Measurements from ENCODE around the gene ST7L. TPM values are rescaled to one million over a fixed set of nuclear protein-coding genes. Genes with fewer than 3 reads are reported as not detected.
A peak's percentile ranks its signal among the peaks of the same experiment; 100 is the strongest.

Gene ST7L
- total and polyA plus RNA-seq, 12 donors: 9.2 to 22.2 (median 13.9) TPM

DNA sequence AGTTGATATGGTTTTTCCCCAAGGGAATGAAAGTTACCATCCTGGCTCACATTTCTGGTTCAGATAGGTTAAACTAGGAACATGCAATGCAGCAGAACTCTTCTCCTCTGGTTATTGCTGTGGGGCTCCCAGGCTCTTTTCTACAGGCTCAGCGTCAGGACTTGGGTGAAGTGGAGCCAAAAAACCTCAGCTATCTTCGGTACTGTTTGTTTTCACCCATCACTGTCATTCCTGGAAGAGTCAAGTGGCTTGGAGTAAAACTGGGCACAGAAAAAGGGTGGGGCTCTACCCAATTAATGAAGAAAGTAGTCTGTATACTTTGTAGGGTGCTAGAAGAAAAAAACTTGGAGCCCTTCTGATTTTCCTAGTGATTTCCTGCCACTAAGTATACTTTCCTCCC lies 100.8 kb downstream of the ST7L start:
- peaks cover 0 to 53% (median 8%) of the 10 kb centered on the region in 9 donors for H3K4me1 ChIP-seq
- no peaks in the 10 kb centered on the region for H3K27me3 ChIP-seq
- no peak overlapping the region for H3K4me3 ChIP-seq
- no peaks in the 10 kb centered on the region for H3K9me3 ChIP-seq
- ATAC-seq (peak in 7 of 8 donors; percentile 24 to 83 (median 56)), DNase-seq (peak in 1 of 2 donors; percentile 33)
- peaks cover 0 to 17% (median 0%) of the 10 kb centered on the region in 9 donors for H3K36me3 ChIP-seq
- 43 to 62% methylated on average over 2 of the region's 2 CpGs for WGBS, 2 donors
- intact Hi-C loops (cut with DNase I): no loop called here
- TF ChIP-seq, protein P1, sequence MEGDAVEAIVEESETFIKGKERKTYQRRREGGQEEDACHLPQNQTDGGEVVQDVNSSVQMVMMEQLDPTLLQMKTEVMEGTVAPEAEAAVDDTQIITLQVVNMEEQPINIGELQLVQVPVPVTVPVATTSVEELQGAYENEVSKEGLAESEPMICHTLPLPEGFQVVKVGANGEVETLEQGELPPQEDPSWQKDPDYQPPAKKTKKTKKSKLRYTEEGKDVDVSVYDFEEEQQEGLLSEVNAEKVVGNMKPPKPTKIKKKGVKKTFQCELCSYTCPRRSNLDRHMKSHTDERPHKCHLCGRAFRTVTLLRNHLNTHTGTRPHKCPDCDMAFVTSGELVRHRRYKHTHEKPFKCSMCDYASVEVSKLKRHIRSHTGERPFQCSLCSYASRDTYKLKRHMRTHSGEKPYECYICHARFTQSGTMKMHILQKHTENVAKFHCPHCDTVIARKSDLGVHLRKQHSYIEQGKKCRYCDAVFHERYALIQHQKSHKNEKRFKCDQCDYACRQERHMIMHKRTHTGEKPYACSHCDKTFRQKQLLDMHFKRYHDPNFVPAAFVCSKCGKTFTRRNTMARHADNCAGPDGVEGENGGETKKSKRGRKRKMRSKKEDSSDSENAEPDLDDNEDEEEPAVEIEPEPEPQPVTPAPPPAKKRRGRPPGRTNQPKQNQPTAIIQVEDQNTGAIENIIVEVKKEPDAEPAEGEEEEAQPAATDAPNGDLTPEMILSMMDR (IDR thresholded peaks at IDR 0.05): no peak
- peak overlapping the region in 6 of 10 donors; percentile 44 to 68 (median 56) for H3K27ac ChIP-seq

DNA sequence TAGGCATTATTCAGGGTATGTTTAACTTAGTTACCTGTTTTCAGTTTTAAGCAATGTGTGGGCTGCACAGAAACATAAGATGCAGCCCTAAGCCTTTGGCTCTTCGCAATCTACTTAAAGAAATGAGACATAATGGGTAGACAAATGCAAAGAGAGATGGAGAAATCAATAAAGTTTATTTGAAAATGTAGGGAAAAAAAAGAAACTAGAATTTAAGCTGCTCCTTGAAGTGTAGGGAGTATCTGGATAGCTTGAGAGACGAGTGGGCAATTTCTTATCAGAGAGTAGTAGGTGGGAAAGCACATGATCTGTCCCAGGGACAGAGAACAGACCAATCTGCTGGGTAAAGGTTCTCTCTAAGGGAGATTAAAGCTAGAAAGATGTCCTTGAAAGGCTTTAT lies 101.3 kb downstream of the ST7L start:
- 66 to 83% methylated on average over 2 of the region's 2 CpGs for WGBS, 2 donors
- TF ChIP-seq, protein P1 (IDR thresholded peaks at IDR 0.05): no peak
- Histone ChIP-seq H3K27me3 (no peaks in the 10 kb centered on the region), H3K36me3 (peaks cover 0 to 11% (median 0%) of the 10 kb centered on the region in 9 donors), H3K27ac (peak overlapping the region in 6 of 10 donors; percentile 44 to 68 (median 56)), H3K4me1 (peaks cover 0 to 49% (median 8%) of the 10 kb centered on the region in 9 donors), H3K9me3 (no peaks in the 10 kb centered on the region), H3K4me3 (no peak overlapping the region)
- intact Hi-C loops (cut with DNase I): no loop called here
- DNase-seq (no peak), ATAC-seq (no peak)

DNA sequence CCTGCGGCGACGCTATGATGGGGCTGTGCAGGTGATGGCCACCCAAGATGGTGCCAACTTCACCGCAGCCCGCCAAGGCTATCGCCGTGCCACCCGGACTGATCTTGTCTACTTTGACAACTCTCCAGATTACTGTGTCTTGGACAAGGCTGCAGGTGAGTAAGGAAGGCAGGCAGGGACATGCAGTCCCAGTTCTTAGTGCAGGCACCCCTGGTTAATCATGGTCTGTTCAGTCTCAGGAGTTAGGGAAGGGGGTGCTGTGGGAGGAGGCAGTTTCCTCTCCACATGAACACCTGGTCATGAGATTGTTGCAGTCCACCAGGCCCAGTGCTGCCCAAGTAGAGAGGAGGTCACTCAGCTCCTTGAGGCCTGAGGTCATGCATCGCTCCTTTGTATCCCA lies 101.7 kb downstream of the ST7L start:
- intact Hi-C loops (cut with DNase I): no loop called here
- 94 to 97% methylated on average over 9 of the region's 9 CpGs for WGBS, 2 donors

DNA sequence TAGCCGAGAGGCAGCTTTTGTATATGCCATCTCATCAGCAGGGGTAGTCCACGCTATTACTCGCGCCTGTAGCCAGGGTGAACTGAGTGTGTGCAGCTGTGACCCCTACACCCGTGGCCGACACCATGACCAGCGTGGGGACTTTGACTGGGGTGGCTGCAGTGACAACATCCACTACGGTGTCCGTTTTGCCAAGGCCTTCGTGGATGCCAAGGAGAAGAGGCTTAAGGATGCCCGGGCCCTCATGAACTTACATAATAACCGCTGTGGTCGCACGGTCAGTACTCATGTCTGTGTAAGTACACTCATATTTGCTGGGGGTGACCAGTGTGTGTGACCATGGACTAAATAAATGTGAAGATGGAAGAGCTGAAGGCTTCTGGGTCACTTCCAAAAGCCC lies 102.8 kb downstream of the ST7L start:
- no peak for DNase-seq
- ATAC-seq: no peak
- intact Hi-C loops (cut with DNase I): no loop called here
- TF ChIP-seq, protein P1 (IDR thresholded peaks at IDR 0.05): no peak
- Histone ChIP-seq H3K9me3 (no peaks in the 10 kb centered on the region), H3K4me3 (no peak overlapping the region), H3K27me3 (no peaks in the 10 kb centered on the region), H3K4me1 (peaks cover 0 to 44% (median 8%) of the 10 kb centered on the region in 9 donors), H3K36me3 (peaks cover 0 to 5% (median 0%) of the 10 kb centered on the region in 9 donors), H3K27ac (no peak overlapping the region)
- WGBS, 2 donors: 96 to 97% methylated on average over 14 of the region's 14 CpGs

More for the DNA sequence above, 101.7 kb downstream of the ST7L start:
- TF ChIP-seq, protein P1 (IDR thresholded peaks at IDR 0.05): no peak
- Histone ChIP-seq H3K9me3 (no peaks in the 10 kb centered on the region), H3K27me3 (no peaks in the 10 kb centered on the region), H3K36me3 (peaks cover 0 to 8% (median 0%) of the 10 kb centered on the region in 9 donors), H3K4me3 (no peak overlapping the region), H3K27ac (peak overlapping the region in 3 of 10 donors; percentile 44 to 68 (median 64)), H3K4me1 (peaks cover 0 to 49% (median 8%) of the 10 kb centered on the region in 9 donors)
- DNase-seq (no peak), ATAC-seq (peak in 1 of 8 donors; percentile 36)

Data from heart right ventricle (tissue), 16 donors.